ENCODE measurements around the gene RGS11.

- no peak for TF ChIP-seq CTCF (IDR thresholded peaks at IDR 0.05)
- TF ChIP-seq POLR2A (IDR thresholded peaks at IDR 0.05), result no peak
These were observed 7.5 kb upstream of the RGS11 start, which contains the start of gene PDIA2 for GRCh38 chr16:283033-283805.
